ENCODE measurements around the gene USH2A.

The USH2A gene

DNA sequence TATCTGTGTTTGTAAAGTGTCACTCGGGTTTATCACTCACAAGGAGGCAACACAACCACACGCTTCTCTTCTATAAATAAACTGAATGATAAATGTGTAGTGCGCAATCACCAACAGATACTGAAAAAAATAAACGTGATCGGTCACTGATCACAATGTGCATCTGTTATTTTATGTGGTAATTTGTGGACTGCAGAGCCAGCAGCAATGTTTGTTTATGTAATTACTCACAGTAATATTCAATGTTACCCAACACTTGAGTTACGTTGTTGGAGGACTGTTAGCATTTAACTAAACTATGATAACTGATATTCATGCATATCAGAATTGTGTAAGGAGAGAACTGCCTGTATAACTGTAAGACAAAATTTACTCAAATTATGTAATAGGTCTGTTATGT lies 129.6 kb downstream of the USH2A start:
- DNase-seq (ENCODE audit: low read depth in 2 of 2, low spot score in 1 of 2), result no peak

DNA sequence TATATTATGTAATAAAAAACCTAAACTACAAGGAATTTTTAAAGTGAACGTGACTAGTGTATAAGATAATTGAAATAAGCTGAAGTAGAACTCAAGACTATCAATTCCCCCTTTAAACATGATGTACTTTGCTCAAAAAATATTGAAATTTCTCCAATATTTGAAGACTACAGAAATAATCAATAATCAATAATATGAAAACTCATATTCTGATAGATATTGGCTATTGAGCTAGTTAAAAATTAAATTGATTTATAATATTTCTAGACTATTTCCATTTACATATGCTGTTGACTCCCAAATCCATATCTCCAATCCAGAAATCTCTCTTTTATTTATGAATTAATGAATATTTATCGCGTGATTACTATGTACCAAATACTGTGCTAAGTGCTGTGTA lies 133.2 kb downstream of the USH2A start:
- DNase-seq (ENCODE audit: low read depth in 2 of 2, low spot score in 1 of 2), result no peak

DNA sequence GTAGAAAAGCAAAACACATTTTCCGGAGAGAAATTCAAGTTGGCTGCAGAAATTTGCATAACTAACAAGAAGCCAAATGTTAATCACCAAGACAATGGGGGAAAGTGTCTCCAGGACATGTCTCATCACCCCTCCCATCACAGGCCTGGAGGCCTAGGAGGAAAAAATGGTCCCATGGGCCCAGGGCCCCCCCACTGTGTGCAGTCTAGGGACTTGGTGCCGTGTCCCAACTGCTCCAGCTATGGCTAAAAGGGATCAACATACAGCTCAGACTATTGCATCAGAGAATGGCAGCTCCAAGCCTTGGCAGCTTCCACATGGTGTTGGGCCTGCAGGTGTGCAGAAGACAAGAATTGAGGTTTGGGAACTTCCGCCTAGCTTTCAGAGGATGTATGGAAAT lies 138.2 kb downstream of the USH2A start:
- DNase-seq (ENCODE audit: low read depth in 2 of 2, low spot score in 1 of 2), result no peak

DNA sequence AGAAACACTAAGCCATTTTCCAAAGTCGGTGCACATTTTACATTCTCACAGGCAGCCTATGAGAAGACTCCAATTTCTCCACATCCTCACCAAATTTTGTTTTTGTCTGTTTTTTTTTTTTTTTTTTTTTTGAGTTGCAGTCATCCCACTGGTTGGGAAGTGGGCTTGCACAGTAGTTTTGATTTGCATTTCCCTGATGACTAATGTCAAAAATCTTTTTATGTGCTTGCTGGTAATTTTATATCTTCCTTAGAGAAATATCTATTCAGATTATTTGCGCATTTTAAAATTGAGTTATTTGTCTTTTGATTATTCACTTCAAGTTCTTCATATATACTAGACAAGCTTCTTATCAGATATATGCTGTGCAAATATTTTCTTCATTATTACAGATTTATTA lies 141.5 kb downstream of the USH2A start:
- no peak for DNase-seq (ENCODE audit: low read depth in 2 of 2, low spot score in 1 of 2)

DNA sequence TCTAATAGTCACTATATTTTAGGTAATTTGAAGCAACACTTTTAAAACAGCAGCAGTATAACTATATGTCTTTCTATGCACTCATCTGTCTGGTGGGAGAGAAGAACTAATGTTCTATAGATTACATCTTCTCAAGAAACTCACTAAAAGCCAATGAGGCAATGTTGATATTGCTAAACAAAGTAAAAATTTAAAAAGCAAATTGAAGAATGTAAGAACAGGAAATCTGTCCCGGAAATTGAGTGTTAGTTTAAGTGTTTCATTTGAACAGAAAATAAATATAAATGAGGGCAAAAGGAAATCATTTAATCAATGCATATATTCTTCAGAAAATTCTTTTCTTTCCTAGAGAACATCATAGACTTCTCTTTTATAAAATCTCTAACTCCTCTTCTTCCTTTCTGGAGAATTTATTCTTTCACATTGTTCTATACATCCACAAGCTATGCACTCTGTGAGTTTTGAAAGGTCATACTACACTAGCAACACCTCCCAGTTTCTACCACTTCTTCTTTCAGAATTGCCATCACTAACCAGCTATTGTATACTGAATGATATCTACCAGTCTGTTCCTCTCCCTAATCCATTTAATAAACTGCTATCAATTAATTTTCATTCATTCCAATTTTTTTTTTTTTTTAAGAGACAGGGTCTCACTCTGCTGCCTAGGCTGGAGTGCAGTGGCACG lies 153.0 kb downstream of the USH2A start:
- no peak for DNase-seq (ENCODE audit: low read depth in 2 of 2, low spot score in 1 of 2)

DNA sequence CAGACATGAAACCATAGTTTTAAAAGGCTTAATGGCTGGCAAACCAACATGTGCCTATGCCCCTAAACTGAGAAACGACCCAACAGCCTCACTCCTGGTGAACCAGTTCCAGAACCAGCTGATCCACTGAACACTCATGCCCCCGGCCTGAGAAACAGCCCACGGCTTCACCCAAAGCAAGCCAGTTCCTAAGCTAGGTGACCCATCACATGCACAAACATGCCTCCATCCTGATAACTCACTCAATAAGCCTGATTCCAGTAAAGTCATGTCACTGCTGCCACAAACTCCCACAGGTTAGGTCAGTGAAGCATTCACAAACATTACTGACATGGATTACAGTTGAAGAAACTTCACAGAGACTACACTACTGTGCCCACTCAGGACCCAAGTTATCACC lies 161.6 kb downstream of the USH2A start:
- DNase-seq (ENCODE audit: low read depth in 2 of 2, low spot score in 1 of 2), result no peak

DNA sequence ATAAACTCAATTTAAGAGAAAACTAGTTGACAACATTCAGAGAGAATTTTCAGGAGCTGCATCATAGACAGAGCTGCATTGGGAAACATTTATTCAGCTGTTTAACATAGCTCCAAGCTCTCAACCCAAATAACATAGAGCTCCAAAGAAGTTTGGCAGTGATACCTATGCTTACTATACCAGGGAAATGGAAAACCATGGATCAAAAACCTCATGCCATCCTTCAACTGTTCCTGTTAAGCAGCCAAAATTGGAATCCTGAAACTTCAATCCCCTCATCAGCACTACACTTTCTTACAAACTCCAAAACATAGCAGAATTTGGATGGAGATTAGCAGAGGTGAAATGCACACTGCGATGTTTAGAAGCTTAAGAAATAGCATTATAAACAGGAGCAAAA lies 164.4 kb downstream of the USH2A start:
- DNase-seq (ENCODE audit: low read depth in 2 of 2, low spot score in 1 of 2), result no peak

DNA sequence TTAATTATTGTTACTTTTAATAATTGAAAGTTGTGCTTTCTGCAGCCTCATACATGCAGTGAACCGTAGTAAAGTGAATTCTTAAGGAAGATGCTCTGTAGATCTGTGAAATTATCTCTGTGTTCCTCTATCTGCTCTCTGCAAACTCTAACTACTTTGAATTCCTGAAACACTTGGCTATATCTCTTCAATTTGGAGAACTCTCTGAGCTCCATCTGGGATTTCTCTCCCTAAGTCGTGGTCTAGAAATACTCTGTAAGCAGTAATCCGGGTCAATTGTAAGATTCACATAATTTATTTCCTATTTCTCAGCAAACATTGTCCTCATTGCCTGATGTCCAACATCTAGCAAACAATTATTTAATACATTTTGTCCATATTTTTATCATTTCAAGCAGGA lies 164.9 kb downstream of the USH2A start:
- DNase-seq (ENCODE audit: low read depth in 2 of 2, low spot score in 1 of 2), result no peak

DNA sequence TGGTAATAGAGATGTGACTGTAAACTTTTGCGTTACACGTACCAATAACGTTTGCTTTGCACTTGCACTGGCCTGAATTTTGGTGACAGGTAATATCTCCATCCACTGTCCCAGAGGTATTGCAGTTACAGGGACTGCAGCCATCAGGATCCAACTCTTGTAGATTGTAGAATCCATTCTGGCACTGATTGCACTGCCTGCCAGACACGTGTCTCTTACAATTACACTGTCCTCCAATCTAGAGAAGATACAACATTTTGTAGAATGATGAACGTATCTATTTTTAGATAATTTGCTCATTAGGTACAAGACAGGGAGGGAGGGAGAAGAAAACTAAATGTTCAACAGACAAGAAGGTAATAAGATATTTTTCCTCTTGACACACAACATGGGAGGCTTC lies 172.4 kb downstream of the USH2A start:
- no peak for DNase-seq (ENCODE audit: low read depth in 2 of 2, low spot score in 1 of 2)

DNA sequence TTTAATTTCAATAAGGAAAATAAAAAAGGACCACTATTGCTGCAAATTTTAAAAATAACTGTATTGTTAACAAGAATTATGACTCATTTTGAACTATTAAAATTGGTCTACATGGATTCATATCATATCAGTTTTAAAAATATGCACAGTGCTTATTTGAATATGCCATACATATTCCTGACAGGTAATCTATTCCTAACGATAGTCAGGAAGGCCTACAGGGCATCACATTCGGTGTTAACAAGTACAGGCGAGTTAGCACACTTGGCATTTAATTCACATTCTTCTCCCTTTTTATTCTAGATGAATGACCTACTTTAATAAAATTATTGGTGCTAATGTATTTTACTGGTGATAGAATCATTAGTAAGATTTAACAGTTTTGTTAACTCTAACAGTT lies 174.6 kb downstream of the USH2A start:
- DNase-seq (ENCODE audit: low read depth in 2 of 2, low spot score in 1 of 2), result no peak

DNA sequence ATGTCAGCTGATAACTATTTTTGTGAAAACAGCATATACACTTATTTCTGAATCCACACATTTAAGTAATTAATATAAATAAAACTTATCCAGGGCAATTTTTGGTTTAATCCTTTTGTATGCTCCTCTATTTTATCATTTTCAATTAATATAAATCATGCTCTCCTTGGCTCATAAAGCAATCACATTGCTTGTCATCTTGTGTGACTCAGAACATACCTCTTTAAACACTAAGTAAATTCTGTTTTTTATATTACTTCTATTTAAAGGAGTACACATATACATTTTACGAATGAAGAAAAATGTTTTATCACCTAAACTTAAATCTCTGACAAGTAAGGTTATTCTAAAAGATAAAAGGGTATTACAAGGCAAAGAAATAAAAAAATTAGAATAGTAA lies 175.3 kb downstream of the USH2A start:
- DNase-seq (ENCODE audit: low read depth in 2 of 2, low spot score in 1 of 2), result no peak

DNA sequence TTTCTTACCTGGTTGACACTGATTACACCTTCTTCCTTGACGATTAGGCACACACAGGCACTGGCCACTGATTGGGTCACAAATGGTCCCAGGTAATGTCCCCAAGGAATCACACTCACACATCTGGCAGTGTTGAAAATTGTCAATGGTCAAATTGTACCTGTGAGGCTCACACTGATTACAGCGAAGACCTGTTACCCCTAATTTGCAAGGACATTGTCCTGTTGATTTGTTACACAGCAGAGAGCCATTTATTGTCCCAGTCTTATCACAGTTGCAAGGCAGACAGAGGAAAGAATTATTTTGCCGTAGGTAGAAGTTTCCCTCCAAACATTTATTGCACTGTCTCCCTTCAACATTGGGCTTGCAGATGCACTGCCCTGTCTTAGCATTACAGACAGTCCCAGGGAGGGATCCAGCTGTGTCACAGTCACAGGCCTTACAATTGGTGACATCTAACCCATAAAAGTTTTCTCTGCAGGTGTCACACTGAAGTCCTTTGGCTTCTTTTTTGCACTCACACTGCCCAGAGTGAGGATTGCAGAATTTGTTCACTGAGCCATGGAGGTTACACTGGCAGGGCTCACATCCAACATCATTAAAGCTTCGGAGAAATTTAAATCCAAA lies 176.6 kb downstream of the USH2A start:
- DNase-seq (ENCODE audit: low read depth in 2 of 2, low spot score in 1 of 2), result no peak

DNA sequence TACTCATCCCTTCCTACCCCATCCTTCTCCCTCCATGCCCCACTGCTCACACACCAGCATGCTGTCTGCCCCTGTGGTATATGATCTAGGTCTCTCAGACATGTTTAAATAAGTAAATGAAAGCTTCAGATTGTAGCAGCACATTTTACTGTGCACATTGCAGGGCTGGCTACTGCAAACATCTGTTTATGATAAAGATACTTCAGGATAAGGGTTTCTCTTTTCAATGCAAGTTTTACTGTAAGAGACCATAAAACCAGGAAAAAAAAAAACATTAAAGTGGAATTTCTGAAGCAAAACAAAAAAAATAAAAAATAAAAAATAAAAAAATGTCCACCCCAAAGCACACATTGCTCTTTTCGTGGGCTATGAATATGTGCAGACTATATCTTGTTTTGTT lies 184.4 kb downstream of the USH2A start:
- DNase-seq (ENCODE audit: low read depth in 2 of 2, low spot score in 1 of 2), result no peak

DNA sequence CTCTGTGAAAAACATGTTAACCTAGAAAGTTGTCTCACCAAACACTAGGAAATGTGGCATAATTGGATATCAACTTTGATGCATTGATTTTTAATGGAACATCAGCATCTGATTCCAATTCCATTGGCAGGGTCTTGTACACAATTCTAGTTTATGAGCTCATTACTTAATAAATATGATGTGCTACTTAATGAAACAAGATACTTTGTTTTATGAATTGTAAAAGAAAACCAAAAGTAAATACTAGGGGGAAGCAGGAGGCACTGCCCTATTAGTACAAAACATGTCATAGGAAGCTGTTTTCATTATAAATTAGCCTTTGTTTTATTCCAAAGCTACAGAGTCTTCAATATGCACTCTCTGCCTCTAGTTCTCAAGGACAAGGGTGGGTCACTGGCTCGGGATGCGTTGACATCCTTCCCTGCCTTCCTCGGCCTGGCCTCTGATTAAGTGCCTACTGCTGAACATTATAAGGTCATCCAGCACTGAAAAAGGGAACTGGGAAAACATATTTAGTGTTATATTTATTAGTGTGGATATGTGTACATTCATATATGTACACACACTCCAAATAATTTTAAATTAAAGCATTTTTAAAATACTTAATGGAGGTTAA lies 185.2 kb downstream of the USH2A start:
- DNase-seq (ENCODE audit: low read depth in 2 of 2, low spot score in 1 of 2), result no peak

DNA sequence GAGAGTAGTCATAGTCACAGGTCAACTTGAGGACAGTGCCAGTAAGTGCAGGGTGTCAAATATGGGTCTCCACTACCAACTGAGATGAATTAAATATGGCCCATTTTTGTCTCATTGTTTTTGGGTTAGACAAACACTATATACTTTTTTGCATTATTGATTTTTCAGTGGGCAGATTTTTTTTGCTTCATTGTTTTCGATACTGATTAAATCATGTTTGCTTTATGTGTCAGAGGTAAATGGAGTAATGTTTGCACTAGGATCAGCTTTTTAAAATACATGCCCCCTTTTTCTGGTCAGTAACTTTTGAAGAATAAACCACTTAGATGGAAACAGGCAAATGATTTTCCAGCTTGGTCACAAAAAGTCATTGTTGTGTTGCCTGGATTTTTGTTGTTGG lies 199.0 kb downstream of the USH2A start:
- DNase-seq (ENCODE audit: low read depth in 2 of 2, low spot score in 1 of 2), result no peak

DNA sequence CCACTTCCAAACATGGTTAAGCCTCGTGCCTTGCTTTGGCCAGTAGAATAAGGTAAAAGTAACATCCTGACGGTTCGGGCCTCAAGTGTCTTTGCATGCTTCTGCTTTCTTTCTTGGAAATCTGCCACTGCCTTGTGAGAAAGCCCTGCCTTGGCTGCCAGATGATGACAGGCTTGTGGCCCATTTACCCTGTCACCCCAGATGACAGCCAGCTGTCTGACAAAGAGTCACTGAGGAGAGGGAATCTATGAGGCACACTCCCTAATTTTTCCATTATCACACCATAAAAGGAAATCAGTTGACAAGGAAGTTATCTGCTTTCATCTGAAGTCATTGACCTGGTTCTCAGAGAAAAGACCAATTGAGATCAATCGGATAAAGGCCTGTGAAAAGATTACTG lies 199.8 kb downstream of the USH2A start:
- DNase-seq (ENCODE audit: low read depth in 2 of 2, low spot score in 1 of 2), result no peak

DNA sequence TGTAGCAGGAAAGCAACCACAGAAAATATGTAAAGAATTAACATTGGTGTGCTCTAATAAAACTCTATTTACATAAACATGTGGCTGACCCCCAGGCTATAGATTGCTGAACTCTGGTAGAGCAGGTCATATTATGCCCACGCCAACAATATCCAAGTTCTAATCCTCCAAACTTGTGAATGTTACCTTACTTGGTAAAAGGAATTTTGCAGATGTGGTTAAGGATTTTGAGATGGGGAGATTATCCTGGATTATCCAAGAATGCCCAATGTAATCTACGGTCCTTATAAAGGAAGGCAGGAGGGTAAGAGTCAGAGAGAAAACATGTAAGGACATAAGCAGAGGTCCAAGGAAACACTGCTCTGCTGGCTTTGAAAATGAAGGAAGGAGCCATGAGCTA lies 201.0 kb downstream of the USH2A start:
- DNase-seq (ENCODE audit: low read depth in 2 of 2, low spot score in 1 of 2), result no peak

DNA sequence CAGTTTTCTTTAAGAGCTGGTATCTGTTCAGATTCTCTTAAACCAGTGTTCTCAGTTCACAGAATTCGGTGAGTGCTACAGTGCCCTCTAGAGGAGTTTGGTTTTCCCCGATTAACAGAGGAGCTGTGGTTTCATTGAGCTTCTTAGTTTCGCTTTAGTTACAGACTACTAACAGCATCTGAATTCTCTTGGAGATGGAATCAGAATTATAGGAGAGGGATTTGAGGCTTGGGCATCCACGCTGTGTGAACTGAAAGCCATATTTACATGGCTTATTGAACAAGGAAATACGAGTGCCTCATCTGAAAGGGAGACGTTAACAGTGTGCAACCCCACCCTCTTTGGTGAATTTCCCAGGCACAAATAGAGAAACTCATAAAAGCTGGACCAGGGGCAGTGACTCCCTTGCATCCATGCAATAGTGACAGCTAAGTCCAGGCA lies 202.0 kb downstream of the USH2A start:
- no peak for DNase-seq (ENCODE audit: low read depth in 2 of 2, low spot score in 1 of 2)

DNA sequence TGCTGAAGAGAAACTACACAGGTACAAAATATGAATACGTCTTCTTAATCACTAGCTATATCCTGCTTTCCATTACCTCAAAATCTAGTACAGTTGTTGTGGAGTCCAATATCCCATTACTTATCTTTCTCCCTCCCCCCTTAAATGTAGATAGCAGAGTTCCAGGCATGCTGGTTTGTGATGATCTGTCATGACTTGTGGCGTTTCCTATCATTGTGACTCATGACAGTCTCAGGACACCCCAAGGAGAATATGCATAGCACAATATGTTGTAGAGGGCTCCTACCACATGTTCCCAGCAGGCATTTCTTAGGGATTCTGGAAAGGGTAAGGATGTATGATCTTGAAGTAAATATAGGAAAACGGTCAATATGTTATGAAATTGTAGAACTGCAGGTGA lies 206.9 kb downstream of the USH2A start:
- DNase-seq (ENCODE audit: low read depth in 2 of 2, low spot score in 1 of 2), result no peak

DNA sequence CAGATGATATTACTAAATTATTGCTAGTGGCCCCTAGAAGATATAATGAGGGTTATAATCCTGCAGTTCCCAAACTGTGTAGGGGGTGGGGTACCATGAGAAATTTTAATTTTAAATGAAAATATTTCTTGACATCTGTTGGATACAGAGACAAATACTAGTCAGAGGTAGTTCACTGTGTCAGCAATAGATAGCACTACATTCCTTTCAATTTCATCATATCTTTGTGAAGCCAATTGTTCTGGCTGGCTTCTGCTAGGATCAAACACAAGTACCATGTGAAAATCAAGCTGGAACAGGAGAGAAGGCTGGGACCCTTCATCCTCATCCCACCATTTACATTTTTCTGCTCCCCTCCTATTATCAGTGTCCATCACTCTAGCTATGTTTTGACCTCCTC lies 208.1 kb downstream of the USH2A start:
- no peak for DNase-seq (ENCODE audit: low read depth in 2 of 2, low spot score in 1 of 2)

DNA sequence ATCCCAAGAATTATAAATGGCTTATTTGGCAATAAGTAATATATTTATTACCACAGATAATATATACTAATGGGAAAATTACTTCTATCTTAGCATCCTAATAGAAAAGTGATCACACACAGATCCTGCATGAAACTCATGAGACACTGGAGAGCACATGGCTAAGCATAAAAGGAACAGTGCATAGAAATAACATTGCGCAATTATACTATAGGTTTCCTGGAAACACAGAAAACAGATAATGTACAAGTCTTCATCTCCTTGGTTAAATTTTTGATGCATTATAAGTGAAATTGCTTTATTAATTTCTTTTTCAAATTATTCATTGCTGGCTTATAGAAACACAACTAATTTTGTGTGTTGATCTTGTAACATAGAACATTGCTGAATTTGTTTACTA lies 210.4 kb downstream of the USH2A start:
- DNase-seq (ENCODE audit: low read depth in 2 of 2, low spot score in 1 of 2), result no peak

DNA sequence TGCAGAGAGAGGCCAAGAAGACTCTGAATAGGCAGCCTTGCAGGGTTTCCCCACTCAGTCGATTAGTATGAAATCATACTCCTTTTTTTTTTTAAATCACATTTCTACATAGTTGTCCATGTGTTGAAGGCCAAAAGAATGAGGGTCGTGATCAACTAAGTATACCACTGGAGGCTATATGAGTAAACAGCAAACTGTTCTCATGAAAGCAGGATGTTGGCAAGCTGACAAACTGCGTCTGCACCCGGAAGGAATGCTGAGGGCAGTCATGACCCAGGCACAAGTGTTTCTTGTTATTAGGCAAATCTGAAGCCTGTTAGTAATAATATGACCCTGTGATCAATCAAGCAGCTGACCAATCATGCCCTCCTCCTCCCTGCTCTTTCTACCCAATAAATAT lies 213.2 kb downstream of the USH2A start:
- no peak for DNase-seq (ENCODE audit: low read depth in 2 of 2, low spot score in 1 of 2)

DNA sequence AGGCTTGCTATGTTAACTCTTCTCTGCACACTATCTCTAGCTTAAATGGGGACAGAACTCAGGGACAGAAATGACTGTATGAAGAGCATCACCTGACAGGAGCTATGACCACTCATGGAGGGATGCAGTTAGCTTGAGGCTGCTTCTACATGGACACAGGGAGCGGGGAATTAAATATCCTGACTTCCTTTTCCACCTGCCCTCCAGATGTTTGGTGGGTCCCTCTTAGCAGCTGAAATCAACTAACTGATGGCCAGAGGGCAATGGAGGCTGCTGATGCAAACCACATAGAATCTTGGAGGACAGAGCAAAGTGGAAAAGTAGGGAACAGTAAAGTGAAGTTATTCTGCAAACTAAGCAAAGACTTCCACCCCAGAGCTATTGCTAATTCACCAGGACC lies 214.1 kb downstream of the USH2A start:
- DNase-seq (ENCODE audit: low read depth in 2 of 2, low spot score in 1 of 2), result no peak

Measured in stimulated activated CD8-positive, alpha-beta memory T cell treated with anti-CD3 and anti-CD28 coated beads, Interleukin-4, amount 100 ng/mL, for 1 hour (primary cell).